Loucy (cell line): Measurements from ENCODE around the gene H2AZ2.

Experiments
- CTCF ChIP-seq: fragments of 200-600 bp; sonication (generic); conservative IDR thresholded peaks from 2 replicates; pipeline ENCODE4 v1.5.1; 2014; ENCODE audit warnings: mild to moderate bottlenecking, antibody characterized with exemption, low read length
- EZH2phosphoT487 ChIP-seq: fragments of 200-600 bp; IDR thresholded peaks from 2 replicates; pipeline ENCODE4 v1.6.1; 2018; ENCODE audit warnings: antibody characterized with exemption, mild to moderate bottlenecking, moderate library complexity, borderline replicate concordance

- no peak for TF ChIP-seq CTCF
- no peak for TF ChIP-seq EZH2phosphoT487
Observed at GRCh38 chr7:44885394-44886317, 37.8 kb upstream of the H2AZ2 start, which contains the start of gene PURB.
